ENCODE data around the gene IRX1. TPM values are rescaled to one million over a fixed set of nuclear protein-coding genes. Genes with fewer than 3 reads are reported as not detected.

The IRX1 gene
- total RNA-seq, 1 donor from 2014 or later = 6.5 TPM

DNA sequence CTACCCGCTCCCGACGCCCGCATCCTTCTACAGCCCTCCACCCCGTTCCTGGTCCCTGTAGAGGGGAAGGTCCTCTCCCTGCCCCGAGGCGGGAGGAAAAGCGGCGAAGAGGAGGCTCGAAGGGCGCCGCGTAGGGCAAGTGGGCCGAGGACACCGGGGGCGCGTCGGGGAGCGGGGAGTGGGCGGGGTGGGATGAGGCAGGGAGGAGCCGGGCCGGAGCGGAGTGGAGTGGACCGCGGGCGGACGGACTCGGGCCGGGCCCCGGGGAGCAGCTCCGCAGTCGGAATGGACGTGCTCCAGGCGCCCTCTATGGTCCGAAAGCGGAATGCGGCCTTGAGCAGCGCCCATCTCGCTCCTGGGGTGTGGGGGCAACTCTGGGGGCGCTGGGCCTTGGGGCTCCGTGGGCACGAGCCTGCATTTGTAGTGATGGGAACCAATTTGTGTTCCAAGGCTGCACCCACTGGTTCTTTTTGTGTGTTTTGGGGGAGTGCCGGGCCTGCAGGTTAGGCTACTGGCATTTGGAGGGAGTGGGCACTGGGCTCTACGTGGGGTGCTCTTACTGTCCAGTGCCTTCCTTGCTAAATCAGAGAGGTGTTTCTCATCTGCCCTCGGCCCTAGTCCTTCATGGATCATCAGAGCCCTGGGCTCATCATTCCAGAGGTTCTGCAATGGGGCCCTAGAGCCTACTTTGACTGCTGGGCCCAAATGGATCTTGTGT, 7.3 kb downstream of the IRX1 start:
- H3K27me3 ChIP-seq (ENCODE audit: control insufficient read depth, insufficient read depth, low read length) = peaks cover 71% of the 10 kb centered on the region
- no peak for DNase-seq (ENCODE audit: low read depth)
- TF ChIP-seq, protein P1, sequence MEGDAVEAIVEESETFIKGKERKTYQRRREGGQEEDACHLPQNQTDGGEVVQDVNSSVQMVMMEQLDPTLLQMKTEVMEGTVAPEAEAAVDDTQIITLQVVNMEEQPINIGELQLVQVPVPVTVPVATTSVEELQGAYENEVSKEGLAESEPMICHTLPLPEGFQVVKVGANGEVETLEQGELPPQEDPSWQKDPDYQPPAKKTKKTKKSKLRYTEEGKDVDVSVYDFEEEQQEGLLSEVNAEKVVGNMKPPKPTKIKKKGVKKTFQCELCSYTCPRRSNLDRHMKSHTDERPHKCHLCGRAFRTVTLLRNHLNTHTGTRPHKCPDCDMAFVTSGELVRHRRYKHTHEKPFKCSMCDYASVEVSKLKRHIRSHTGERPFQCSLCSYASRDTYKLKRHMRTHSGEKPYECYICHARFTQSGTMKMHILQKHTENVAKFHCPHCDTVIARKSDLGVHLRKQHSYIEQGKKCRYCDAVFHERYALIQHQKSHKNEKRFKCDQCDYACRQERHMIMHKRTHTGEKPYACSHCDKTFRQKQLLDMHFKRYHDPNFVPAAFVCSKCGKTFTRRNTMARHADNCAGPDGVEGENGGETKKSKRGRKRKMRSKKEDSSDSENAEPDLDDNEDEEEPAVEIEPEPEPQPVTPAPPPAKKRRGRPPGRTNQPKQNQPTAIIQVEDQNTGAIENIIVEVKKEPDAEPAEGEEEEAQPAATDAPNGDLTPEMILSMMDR (IDR thresholded peaks at IDR 0.05; ENCODE audit: insufficient read depth, low read length, poor library complexity, severe bottlenecking) = peak; percentile 55

DNA sequence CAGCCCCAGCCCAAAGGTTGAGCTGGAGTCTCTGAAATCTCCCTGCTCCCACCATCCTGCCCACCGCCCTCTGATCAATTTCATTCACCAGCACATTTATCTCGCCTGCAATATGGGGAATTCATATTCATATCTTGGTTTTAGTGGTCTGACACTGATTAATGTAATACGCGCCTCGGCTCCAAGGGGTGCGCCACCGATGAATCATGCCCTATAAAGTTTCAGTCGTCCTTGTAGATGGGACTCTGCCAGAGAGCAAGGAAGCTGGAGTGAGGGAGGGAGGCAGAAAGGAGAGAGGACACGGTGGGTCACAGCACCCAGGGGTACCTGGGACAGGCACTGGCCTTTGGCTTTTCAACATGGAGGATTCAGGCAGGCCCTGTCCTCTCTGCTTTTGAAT, 8.9 kb downstream of the IRX1 start:
- peaks cover 61% of the 10 kb centered on the region for H3K27me3 ChIP-seq (ENCODE audit: control insufficient read depth, insufficient read depth, low read length)

More for the DNA sequence above, 7.3 kb downstream of the IRX1 start:
- Histone ChIP-seq H3K36me3 (ENCODE audit: control insufficient read depth, insufficient read depth, low read length) (peaks cover 1% of the 10 kb centered on the region), H3K4me3 (ENCODE audit: low read depth, low read length) (no peak overlapping the region)

DNA sequence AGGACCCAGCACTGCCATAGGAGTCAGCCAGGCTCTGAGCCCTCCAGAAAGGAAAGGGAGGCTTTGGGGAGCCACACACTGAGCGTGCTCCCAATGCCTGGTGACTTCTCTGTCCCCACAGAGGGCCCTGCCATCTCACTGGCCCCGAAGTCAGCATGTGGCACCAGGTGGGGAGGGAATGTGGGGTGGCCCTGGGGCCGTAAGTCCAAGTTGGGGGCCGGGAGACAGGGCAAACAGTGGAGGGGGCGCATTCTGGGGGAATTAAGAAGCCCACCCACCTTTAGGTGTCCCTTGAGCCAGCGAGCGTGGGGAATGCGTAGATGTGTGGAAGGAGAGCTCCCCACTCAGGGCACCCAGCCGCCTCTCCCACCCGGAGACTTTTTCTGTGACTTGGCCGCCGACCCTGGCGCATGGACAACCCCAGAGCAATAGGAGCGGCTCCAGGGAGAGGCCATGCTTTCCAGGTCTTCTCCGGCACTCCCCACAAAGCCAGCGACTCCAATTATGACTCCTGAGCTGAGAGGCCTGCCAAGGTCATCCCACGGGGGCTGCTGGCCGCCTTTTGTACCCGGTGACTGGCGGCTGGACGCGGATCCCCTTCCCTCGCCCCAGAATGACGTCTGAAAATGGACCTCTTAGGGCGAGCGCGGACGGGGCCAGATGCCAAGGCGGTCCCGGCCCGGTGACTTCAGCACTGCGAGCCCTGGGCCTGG, 9.8 kb downstream of the IRX1 start:
- H3K27me3 ChIP-seq (ENCODE audit: control insufficient read depth, insufficient read depth, low read length) = peaks cover 52% of the 10 kb centered on the region
- TF ChIP-seq, protein P1 (IDR thresholded peaks at IDR 0.05; ENCODE audit: insufficient read depth, low read length, poor library complexity, severe bottlenecking) = no peak
- DNase-seq (ENCODE audit: low read depth) = no peak
- peaks cover 1% of the 10 kb centered on the region for H3K36me3 ChIP-seq (ENCODE audit: control insufficient read depth, insufficient read depth, low read length)
- H3K4me3 ChIP-seq (ENCODE audit: low read depth, low read length) = no peak overlapping the region

More for the DNA sequence above, 8.9 kb downstream of the IRX1 start:
- no peak for DNase-seq (ENCODE audit: low read depth)
- TF ChIP-seq, protein P1 (IDR thresholded peaks at IDR 0.05; ENCODE audit: insufficient read depth, low read length, poor library complexity, severe bottlenecking) = no peak
- Histone ChIP-seq H3K4me3 (ENCODE audit: low read depth, low read length) (no peak overlapping the region), H3K36me3 (ENCODE audit: control insufficient read depth, insufficient read depth, low read length) (peaks cover 1% of the 10 kb centered on the region)

DNA sequence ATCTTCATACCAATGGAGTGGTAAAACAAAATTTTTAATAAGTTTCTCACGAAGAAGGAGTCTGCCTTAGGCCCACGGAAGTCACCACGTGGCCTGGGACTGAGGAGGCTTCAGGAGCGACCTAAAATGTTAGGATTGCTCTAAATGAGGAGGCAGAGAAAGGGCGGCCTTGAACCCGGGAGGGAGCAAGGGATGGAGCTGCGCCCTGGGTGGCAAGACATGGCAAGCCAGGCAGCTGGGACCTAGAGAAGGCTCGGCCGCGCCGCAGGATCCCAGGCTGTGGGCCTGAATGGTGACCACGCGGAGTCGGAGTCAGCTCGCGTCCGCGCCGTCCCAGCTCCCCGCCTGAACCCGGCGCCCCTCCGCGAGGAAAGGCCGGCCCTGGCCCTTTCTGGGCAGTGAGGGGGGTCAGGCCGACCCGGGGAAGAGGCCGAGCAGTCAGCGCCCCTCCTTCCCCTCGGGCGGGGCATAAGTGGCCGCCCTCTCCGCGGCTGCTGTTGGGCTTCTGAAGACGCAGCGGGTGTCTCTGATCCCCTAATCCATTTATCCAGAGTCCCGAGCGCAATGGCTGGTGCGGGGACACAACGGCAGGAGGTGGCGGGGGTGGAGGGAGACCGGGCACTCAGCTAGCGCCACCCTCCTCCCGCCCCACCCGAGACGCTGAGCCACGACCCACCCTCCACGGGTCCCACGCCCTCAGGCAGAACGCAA, 10.6 kb downstream of the IRX1 start:
- no peak for DNase-seq (ENCODE audit: low read depth)
- Histone ChIP-seq H3K36me3 (ENCODE audit: control insufficient read depth, insufficient read depth, low read length) (peaks cover 1% of the 10 kb centered on the region), H3K27me3 (ENCODE audit: control insufficient read depth, insufficient read depth, low read length) (peaks cover 43% of the 10 kb centered on the region), H3K4me3 (ENCODE audit: low read depth, low read length) (no peak overlapping the region)
- TF ChIP-seq, protein P1 (IDR thresholded peaks at IDR 0.05; ENCODE audit: insufficient read depth, low read length, poor library complexity, severe bottlenecking) = no peak

DNA sequence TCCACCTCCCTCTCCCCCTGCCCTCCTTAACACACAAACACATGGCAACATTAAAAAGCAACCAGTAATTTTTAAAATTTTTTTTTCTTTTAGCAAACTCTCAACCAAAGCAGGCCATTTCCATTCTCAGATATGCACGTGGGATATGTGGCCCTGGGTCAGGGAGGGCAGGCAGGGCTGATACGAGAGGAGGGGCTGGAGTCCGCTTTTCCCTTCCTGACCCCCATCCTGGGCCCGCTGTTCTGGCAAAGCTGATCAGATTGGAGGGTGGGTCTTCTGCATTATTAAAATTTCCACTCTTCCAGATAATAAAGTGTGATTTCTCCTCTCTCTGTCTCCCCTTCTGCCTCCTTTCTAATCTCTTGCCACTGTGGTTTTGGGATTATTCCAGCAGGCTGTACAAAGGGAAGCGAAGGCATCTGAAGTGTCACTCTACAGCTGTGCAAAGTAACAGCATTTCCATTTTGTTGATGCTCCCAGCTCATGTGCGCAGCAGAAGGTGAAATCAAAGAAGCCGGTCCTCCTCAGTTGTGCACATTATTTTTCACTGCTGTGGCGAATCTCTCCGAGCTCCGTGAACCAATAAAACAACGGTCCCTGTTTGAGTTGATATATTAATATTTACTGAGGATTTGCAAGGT, 12.0 kb downstream of the IRX1 start:
- H3K27me3 ChIP-seq (ENCODE audit: control insufficient read depth, insufficient read depth, low read length) = peaks cover 32% of the 10 kb centered on the region

More for the DNA sequence above, 12.0 kb downstream of the IRX1 start:
- H3K4me3 ChIP-seq (ENCODE audit: low read depth, low read length) = no peak overlapping the region
- DNase-seq (ENCODE audit: low read depth) = no peak
- peaks cover 1% of the 10 kb centered on the region for H3K36me3 ChIP-seq (ENCODE audit: control insufficient read depth, insufficient read depth, low read length)
- TF ChIP-seq, protein P1 (IDR thresholded peaks at IDR 0.05; ENCODE audit: insufficient read depth, low read length, poor library complexity, severe bottlenecking) = no peak
